Endothelial cell of umbilical vein (primary cell): ENCODE results near the gene ZNF664. TPM values are rescaled to one million over a fixed set of nuclear protein-coding genes. Genes with fewer than 3 reads are reported as not detected.

Experiments used
- BruUV-seq: library from RNA; stranded (reverse); fragments of 400-500 nt; replicated peaks from 2 replicates; lab custom pipeline; 2021; lab: Mats Ljungman, UMichigan
- CTCF ChIA-PET: fragments of 300-600, 350-600 bp; sonication (Branson Sonifier 250); formaldehyde crosslinking; loops from one replicate; lab custom pipeline; 2021; ENCODE audit warnings: antibody characterized with exemption, inconsistent platforms; lab: Charles Lee
- POLR2A ChIA-PET: fragments of 300-600, 350-600 bp; sonication (Branson Sonifier 250); formaldehyde crosslinking; loops from one replicate; lab custom pipeline; 2021; ENCODE audit warnings: antibody characterized with exemption, inconsistent platforms; lab: Charles Lee
- DNase-seq: peaks from one replicate; pipeline ENCODE4 v3.0.0-alpha.2; 2011; ENCODE audit warnings: low read depth, low spot score
- FAIRE-seq: peaks from 2 replicates; lab custom pipeline; 2011; peaks lifted over from hg19 to GRCh38; lab: Jason Lieb, UNC
- H2AFZ ChIP-seq: 2 replicates; pipeline ENCODE4 v1.6.0; 2012; ENCODE audit warnings: low read depth, low read length, control low read depth, inconsistent platforms
- H3K27ac ChIP-seq: 2 replicates; pipeline ENCODE4 v1.5.1; 2011; ENCODE audit warnings: low read depth, mild to moderate bottlenecking, control low read depth, low read length, moderate library complexity; ENCODE audit not compliant: insufficient read depth
- H3K27me3 ChIP-seq, 2 experiments: 2 replicates each; pipeline versions ENCODE4 v1.6.0 to v1.6.1; 2011; ENCODE audit warnings: low read length in 2 of 2, mixed read lengths in 1 of 2; ENCODE audit not compliant: control insufficient read depth in 2 of 2, insufficient read depth in 2 of 2
- H3K36me3 ChIP-seq, 2 experiments: 2 replicates in 1 of 2; 3 replicates in 1 of 2; pipeline ENCODE4 v1.5.1; 2011; ENCODE audit warnings: low read length in 2 of 2, mild to moderate bottlenecking in 1 of 2, moderate library complexity in 1 of 2; ENCODE audit not compliant: control insufficient read depth in 2 of 2, insufficient read depth in 2 of 2; ENCODE audit errors: extremely low read depth in 1 of 2
- H3K4me1 ChIP-seq: 3 replicates; pipeline ENCODE4 v1.5.1; 2011; ENCODE audit warnings: mild to moderate bottlenecking, low read length; ENCODE audit not compliant: control insufficient read depth, insufficient read depth; ENCODE audit errors: extremely low read depth
- H3K4me2 ChIP-seq: 2 replicates; pipeline ENCODE4 v1.6.1; 2011; ENCODE audit warnings: low read length, control low read depth, mixed read lengths; ENCODE audit not compliant: insufficient read depth
- H3K4me3 ChIP-seq, 3 experiments: fragments of 200-600 bp in 1 of 3; sonication (generic), shearing (Covaris generic) in 1 of 3; replicated peaks in 1 of 3; 2 replicates each; pipeline ENCODE4 v1.5.1; 2011 to 2016; ENCODE audit warnings: control low read depth in 3 of 3, low read length in 3 of 3, mild to moderate bottlenecking in 2 of 3, inconsistent platforms in 1 of 3, low read depth in 1 of 3, moderate library complexity in 1 of 3; ENCODE audit not compliant: insufficient read depth in 1 of 3
- H3K79me2 ChIP-seq: 2 replicates; pipeline ENCODE4 v1.6.0; 2012; ENCODE audit warnings: low read length, inconsistent platforms; ENCODE audit not compliant: control insufficient read depth, insufficient read depth
- H3K9ac ChIP-seq: replicated peaks from 2 replicates; pipeline ENCODE3; 2011; ENCODE audit warnings: low read length, control low read depth; ENCODE audit not compliant: insufficient read depth; ENCODE audit errors: extremely low read depth
- H3K9me1 ChIP-seq: replicated peaks from 3 replicates; pipeline ENCODE4 v1.6.0; 2011; ENCODE audit warnings: mild to moderate bottlenecking, low read length; ENCODE audit not compliant: control insufficient read depth, insufficient read depth; ENCODE audit errors: extremely low read depth
- H3K9me3 ChIP-seq: replicated peaks from 2 replicates; pipeline ENCODE4 v1.5.1; 2012; ENCODE audit warnings: low read length, inconsistent platforms; ENCODE audit not compliant: control insufficient read depth, insufficient read depth
- H4K20me1 ChIP-seq: replicated peaks from 2 replicates; pipeline ENCODE3; 2011; ENCODE audit warnings: mild to moderate bottlenecking, low read length; ENCODE audit not compliant: control insufficient read depth, insufficient read depth; ENCODE audit errors: extremely low read depth
- EZH2 ChIP-seq: IDR thresholded peaks from 2 replicates; pipeline ENCODE4 v1.6.1; 2012; ENCODE audit warnings: borderline replicate concordance, low read depth, mild to moderate bottlenecking, moderate library complexity, low read length, inconsistent platforms; ENCODE audit not compliant: severe bottlenecking
- FOS ChIP-seq: IDR thresholded peaks from 2 replicates; pipeline ENCODE4 v1.6.1; 2011; ENCODE audit warnings: mild to moderate bottlenecking, low read length, moderate library complexity, borderline replicate concordance; ENCODE audit not compliant: insufficient read depth
- GATA2 ChIP-seq: IDR thresholded peaks from 2 replicates; pipeline ENCODE4 v1.7.0; 2011; ENCODE audit warnings: low read depth, mild to moderate bottlenecking, moderate library complexity, mixed read lengths, low read length; ENCODE audit not compliant: insufficient read length, insufficient read depth
- JUN ChIP-seq: IDR thresholded peaks from 2 replicates; pipeline ENCODE4 v1.6.1; 2011; ENCODE audit warnings: borderline replicate concordance, low read depth; ENCODE audit not compliant: insufficient read length, insufficient read depth
- MYC ChIP-seq: IDR thresholded peaks from one replicate; pipeline ENCODE4 v1.6.1; 2011; ENCODE audit warnings: mild to moderate bottlenecking, low read depth, low read length
- POLR2A ChIP-seq: IDR thresholded peaks from 2 replicates; pipeline ENCODE4 v1.6.1; 2012; ENCODE audit warnings: low read depth, mild to moderate bottlenecking, control low read depth, low read length
- POLR2AphosphoS5 ChIP-seq: IDR thresholded peaks from 2 replicates; pipeline ENCODE4 v1.6.1; 2012; ENCODE audit warnings: low read depth, mild to moderate bottlenecking, control low read depth, low read length, moderate library complexity; ENCODE audit not compliant: insufficient read depth
- dilution Hi-C: fragments of 300-500 bp; cut with MboI; formaldehyde crosslinking; loops from one replicate; pipeline ENCODE4 v1.15.0; 2019; ENCODE audit warnings: low sequenced_read_pairs; ENCODE audit not compliant: extremely low pct_ligation_motif_present
- intact Hi-C: fragments of 100-400 bp; cut with micrococcal nuclease; formaldehyde crosslinking; loops from one replicate; pipeline ENCODE4 v1.10.0; 2022
- polyA plus RNA-seq, 4 experiments: library from polyadenylated mRNA; depleted of rRNA in 3 of 4; stranded (reverse) in 3 of 4; unstranded in 1 of 4; fragments of >200 nt; gene quantifications; 2 replicates each; pipeline versions ENCODE4 v1.2.1 to v1.2.3, GENCODE V29; 2011 to 2012; ENCODE audit warnings: missing spikeins in 1 of 4
- total RNA-seq: library from RNA; stranded (reverse); gene quantifications from 2 replicates; pipeline ENCODE4 v1.2.3, GENCODE V29; 2021
- TF ChIP-seq, protein P1 (sequence below): IDR thresholded peaks from 2 replicates; pipeline ENCODE4 v1.6.1; 2011; ENCODE audit not compliant: insufficient read depth, insufficient read length
- TF ChIP-seq, protein P2 (sequence below), 2 donors: IDR thresholded peaks; 1 replicate in 1 of 2; 2 replicates in 1 of 2; pipeline ENCODE4 v1.5.1; 2011; ENCODE audit warnings: low read length in 2 of 2, mild to moderate bottlenecking in 2 of 2, moderate library complexity in 2 of 2, control low read depth in 1 of 2, inconsistent platforms in 1 of 2, low read depth in 1 of 2; ENCODE audit not compliant: insufficient read depth in 1 of 2; ENCODE audit errors: extremely low read depth in 1 of 2

Gene ZNF664
- total and polyA plus RNA-seq, 2 donors (not counting 3 experiments of a cell fraction or from before 2014, with no cell fraction given), result 29.8 to 71.3 TPM

DNA sequence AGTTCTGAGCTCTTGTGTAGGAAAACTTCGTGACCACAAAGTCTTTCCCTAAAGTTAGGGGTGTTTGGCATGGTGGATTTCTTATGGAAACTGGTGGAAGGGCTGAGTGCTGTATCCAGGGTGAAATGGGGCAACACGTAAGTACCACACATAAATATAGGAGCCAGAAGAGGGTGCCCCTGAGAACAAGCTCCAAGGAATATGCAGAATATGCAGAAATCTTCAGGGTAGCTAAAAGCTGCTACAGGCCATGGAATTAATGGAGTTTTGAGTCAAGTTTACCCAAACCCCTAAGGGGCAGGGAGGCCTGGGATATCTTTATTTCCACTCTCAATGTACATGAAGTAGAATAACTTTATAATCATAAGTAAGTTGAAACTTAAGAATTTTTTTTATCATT is 44.0 kb downstream of the ZNF664 start:
- dilution Hi-C loops, result no loop called here
- no peaks in the 10 kb centered on the region for H4K20me1 ChIP-seq
- H2AFZ ChIP-seq, result no peak overlapping the region
- BruUV-seq, result no TSS peak
- H3K36me3 ChIP-seq, result peaks cover 0 to 8% of the 10 kb centered on the region in 2 experiments
- no peaks in the 10 kb centered on the region for H3K9me3 ChIP-seq
- DNase-seq, result no peak
- no peak for FAIRE-seq
- TF ChIP-seq GATA2 (no peak), POLR2AphosphoS5 (no peak), MYC (no peak), JUN (no peak), POLR2A (no peak), FOS (no peak), EZH2 (no peak)
- TF ChIP-seq, protein P1, sequence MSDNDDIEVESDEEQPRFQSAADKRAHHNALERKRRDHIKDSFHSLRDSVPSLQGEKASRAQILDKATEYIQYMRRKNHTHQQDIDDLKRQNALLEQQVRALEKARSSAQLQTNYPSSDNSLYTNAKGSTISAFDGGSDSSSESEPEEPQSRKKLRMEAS, result no peak
- TF ChIP-seq, protein P2, sequence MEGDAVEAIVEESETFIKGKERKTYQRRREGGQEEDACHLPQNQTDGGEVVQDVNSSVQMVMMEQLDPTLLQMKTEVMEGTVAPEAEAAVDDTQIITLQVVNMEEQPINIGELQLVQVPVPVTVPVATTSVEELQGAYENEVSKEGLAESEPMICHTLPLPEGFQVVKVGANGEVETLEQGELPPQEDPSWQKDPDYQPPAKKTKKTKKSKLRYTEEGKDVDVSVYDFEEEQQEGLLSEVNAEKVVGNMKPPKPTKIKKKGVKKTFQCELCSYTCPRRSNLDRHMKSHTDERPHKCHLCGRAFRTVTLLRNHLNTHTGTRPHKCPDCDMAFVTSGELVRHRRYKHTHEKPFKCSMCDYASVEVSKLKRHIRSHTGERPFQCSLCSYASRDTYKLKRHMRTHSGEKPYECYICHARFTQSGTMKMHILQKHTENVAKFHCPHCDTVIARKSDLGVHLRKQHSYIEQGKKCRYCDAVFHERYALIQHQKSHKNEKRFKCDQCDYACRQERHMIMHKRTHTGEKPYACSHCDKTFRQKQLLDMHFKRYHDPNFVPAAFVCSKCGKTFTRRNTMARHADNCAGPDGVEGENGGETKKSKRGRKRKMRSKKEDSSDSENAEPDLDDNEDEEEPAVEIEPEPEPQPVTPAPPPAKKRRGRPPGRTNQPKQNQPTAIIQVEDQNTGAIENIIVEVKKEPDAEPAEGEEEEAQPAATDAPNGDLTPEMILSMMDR (IDR thresholded peaks at IDR 0.05; ENCODE audit: extremely low read depth in 1 of 2, insufficient read depth in 1 of 2, low read depth in 1 of 2, low read length in 2 of 2), result no peak
- H3K27ac ChIP-seq, result no peak overlapping the region
- H3K79me2 ChIP-seq, result no peaks in the 10 kb centered on the region
- H3K4me3 ChIP-seq, result no peak overlapping the region
- no peak overlapping the region for H3K9ac ChIP-seq
- no peak overlapping the region for H3K4me2 ChIP-seq
- H3K27me3 ChIP-seq, result no peaks in the 10 kb centered on the region
- no peaks in the 10 kb centered on the region for H3K9me1 ChIP-seq
- ChIA-PET POLR2A (no interaction called here), CTCF (interaction anchor here (1.4 to 2.9 kb wide), 2 partner anchors 14 to 15 kb away, joined by 4 to 13 read pairs; no protein-coding TSS in a partner anchor)
- intact Hi-C loops, result no loop called here
- no peaks in the 10 kb centered on the region for H3K4me1 ChIP-seq
